ENCODE data around the gene RAB3D. TPM values are rescaled to one million over a fixed set of nuclear protein-coding genes. Genes with fewer than 3 reads are reported as not detected.
"Not testable (repeated sequence)": the region's sequence is repeated elsewhere in the genome, so short reads cannot be mapped to it uniquely, and the experiment has no call there.

Gene RAB3D
- total RNA-seq, 1 donor from 2014 or later: 33.9 TPM

DNA sequence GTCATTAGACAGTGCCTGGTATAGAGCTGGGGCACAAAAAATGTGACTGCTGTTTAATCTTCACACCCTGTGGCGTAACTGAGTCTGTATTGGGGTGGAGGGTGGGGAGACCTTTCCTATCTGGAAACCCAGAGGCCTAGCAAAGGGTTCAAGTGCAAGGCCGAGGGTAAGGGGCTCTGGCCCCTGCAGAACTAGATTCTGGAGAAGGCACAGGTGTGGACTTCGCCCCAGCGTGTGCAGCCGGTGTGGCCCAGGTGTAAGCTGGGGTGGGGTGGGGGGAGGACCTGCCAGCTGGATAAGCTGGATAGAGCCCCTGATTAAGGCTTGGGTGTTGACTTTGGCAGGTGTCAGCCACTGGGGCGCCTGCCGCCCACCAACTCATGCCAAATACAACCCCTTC lies 1.3 kb downstream of the RAB3D start:
- H3K4me3 ChIP-seq: peak overlapping the region; percentile 73 to 95
- TF ChIP-seq, protein P1, sequence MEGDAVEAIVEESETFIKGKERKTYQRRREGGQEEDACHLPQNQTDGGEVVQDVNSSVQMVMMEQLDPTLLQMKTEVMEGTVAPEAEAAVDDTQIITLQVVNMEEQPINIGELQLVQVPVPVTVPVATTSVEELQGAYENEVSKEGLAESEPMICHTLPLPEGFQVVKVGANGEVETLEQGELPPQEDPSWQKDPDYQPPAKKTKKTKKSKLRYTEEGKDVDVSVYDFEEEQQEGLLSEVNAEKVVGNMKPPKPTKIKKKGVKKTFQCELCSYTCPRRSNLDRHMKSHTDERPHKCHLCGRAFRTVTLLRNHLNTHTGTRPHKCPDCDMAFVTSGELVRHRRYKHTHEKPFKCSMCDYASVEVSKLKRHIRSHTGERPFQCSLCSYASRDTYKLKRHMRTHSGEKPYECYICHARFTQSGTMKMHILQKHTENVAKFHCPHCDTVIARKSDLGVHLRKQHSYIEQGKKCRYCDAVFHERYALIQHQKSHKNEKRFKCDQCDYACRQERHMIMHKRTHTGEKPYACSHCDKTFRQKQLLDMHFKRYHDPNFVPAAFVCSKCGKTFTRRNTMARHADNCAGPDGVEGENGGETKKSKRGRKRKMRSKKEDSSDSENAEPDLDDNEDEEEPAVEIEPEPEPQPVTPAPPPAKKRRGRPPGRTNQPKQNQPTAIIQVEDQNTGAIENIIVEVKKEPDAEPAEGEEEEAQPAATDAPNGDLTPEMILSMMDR (IDR thresholded peaks at IDR 0.05): no peak
- TF ChIP-seq POLR2A (IDR thresholded peaks at IDR 0.05) (no peak), POLR2AphosphoS5 (IDR thresholded peaks at IDR 0.05; ENCODE audit: insufficient read depth in 1 of 2, low read depth in 1 of 2) (no peak)
- no peaks in the 10 kb centered on the region for H3K27me3 ChIP-seq
- no peaks in the 10 kb centered on the region for H3K9me3 ChIP-seq
- no peak for DNase-seq (ENCODE audit: extremely low spot score in 2 of 2)
- intact Hi-C loops (cut with DNase I): no loop called here
- peak overlapping the region; percentile 95 for H3K27ac ChIP-seq
- H3K36me3 ChIP-seq: peaks cover 0 to 41% of the 10 kb centered on the region in 2 donors
- H3K4me1 ChIP-seq: peaks cover 27% of the 10 kb centered on the region

DNA sequence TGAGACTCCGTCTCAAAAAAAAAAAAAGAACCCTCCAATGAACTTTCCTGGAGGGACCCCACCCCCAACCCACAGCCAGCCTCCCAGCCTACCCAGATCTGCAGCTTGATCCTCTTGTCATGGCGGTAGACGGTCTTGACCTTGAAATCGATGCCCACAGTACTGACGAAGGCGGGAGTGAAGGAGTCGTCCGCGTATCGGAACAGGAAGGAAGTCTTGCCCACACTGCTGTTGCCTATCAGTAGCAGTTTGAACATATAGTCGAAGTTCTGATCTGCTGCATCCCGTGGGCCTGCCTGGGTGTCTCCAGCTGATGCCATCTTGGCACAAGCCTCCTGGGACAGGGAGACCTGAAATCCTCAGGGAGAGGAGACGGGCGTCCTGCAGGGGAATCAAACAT lies 2.4 kb downstream of the RAB3D start:
- H3K4me3 ChIP-seq: no peak overlapping the region
- no peak overlapping the region for H3K27ac ChIP-seq
- no peaks in the 10 kb centered on the region for H3K9me3 ChIP-seq
- H3K27me3 ChIP-seq: no peaks in the 10 kb centered on the region
- intact Hi-C loops (cut with DNase I): no loop called here
- TF ChIP-seq, protein P1 (IDR thresholded peaks at IDR 0.05): no peak
- TF ChIP-seq POLR2AphosphoS5 (IDR thresholded peaks at IDR 0.05; ENCODE audit: insufficient read depth in 1 of 2, low read depth in 1 of 2) (no peak), POLR2A (IDR thresholded peaks at IDR 0.05) (no peak)
- peaks cover 23% of the 10 kb centered on the region for H3K4me1 ChIP-seq
- no peak for DNase-seq (ENCODE audit: extremely low spot score in 2 of 2)
- peaks cover 0 to 51% of the 10 kb centered on the region in 2 donors for H3K36me3 ChIP-seq

DNA sequence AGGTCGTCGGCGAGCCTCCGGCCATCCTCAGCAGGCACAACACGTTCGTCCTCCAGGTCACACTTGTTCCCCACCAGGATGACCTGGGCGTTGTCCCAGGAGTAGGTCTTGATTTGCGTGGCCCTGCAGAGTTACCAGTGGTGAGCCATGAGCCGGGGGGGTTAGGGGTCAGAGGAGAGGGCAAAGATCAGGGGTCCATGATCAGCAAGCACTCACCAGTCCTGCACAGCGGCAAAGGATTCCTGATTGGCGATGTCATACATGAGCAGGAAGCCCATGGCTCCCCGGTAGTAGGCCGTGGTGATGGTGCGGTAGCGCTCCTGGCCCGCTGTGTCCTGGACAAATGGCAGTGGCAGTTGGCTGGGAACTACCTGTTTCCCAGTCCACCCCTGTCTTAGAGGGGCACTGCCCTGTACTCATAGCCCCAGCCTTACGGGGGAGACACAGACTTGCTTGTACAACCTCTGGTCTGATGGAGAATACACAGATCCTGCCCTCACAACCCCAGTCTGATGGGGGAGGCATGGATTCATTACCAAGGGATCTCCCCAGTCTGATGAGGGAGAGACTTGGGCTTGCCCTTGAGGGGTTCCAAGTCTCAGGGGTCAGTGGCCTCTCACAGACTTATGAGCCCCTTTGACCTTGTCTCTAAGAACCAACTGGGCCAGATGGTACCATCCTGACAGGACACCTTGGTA lies 3.9 kb downstream of the RAB3D start:
- intact Hi-C loops (cut with DNase I): no loop called here
- Histone ChIP-seq H3K27ac (no peak overlapping the region), H3K9me3 (no peaks in the 10 kb centered on the region), H3K4me3 (no peak overlapping the region), H3K36me3 (peaks cover 0 to 66% of the 10 kb centered on the region in 2 donors), H3K27me3 (no peaks in the 10 kb centered on the region), H3K4me1 (peaks cover 23% of the 10 kb centered on the region)
- TF ChIP-seq POLR2A (IDR thresholded peaks at IDR 0.05) (no peak), POLR2AphosphoS5 (IDR thresholded peaks at IDR 0.05; ENCODE audit: insufficient read depth in 1 of 2, low read depth in 1 of 2) (no peak)
- TF ChIP-seq, protein P1 (IDR thresholded peaks at IDR 0.05): no peak
- DNase-seq (ENCODE audit: extremely low spot score in 2 of 2): no peak

DNA sequence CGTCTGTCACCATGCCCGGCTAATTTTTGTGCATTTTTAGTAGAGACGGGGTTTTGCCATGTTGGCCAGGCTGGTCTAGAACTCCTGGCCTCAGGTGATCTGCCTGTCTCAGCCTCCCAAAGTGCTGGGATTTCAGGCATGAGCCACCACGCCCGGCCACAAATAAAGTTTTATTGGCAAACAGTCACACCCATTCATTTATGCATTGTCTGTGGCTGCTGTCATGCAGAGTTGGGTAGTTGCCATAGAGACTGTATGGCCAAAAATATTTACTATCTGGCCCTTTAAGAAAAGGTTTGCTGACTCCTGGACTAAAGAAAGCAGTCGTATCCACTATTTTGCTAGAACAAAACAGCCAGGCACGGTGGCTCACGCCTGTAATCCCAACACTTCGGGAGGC lies 5.6 kb downstream of the RAB3D start:
- Histone ChIP-seq H3K4me1 (peaks cover 10% of the 10 kb centered on the region), H3K36me3 (peaks cover 0 to 83% of the 10 kb centered on the region in 2 donors)
- intact Hi-C loops (cut with DNase I); H3K27me3 ChIP-seq; H3K4me3 ChIP-seq; H3K27ac ChIP-seq; DNase-seq (ENCODE audit: extremely low spot score in 2 of 2); H3K9me3 ChIP-seq: not testable (repeated sequence)

DNA sequence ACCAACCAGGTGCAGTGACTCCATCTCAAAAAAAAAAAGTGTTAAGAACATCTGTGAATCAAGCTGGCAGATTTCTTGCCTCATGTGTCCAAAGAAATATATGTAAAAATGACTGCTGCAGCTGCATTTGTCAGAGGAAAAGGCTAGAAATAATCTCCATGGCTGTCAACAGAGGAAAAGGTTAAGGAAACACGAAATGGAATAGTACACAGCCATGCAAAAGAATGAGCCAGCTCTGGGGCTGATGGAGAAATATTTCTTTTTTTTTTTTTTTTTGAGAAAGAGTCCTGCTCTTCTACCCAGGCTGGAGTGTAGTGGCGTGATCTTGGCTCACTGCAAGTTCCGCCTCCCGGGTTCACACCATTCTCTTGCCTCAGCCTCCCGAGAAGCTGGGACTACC lies 6.6 kb downstream of the RAB3D start:
- DNase-seq (ENCODE audit: extremely low spot score in 2 of 2): no peak
- Histone ChIP-seq H3K36me3 (peaks cover 0 to 86% of the 10 kb centered on the region in 2 donors), H3K4me1 (peaks cover under 1% of the 10 kb centered on the region), H3K4me3 (no peak overlapping the region), H3K27me3 (no peaks in the 10 kb centered on the region), H3K27ac (no peak overlapping the region), H3K9me3 (no peaks in the 10 kb centered on the region)
- TF ChIP-seq POLR2AphosphoS5 (IDR thresholded peaks at IDR 0.05; ENCODE audit: insufficient read depth in 1 of 2, low read depth in 1 of 2): no peak
- TF ChIP-seq, protein P1 (IDR thresholded peaks at IDR 0.05): no peak
- no peak for TF ChIP-seq POLR2A (IDR thresholded peaks at IDR 0.05)
- intact Hi-C loops (cut with DNase I): no loop called here

Measured in vagina (tissue), 2 donors.